HepG2 (cell line): ENCODE data around the gene LRRC10B. TPM values are rescaled to one million over a fixed set of nuclear protein-coding genes. Genes with fewer than 3 reads are reported as not detected.

ENCODE experiments used
- ATAC-seq: fragments of 200-7000 bp; cut with Tn5 transposase; 3 replicates; pipeline ENCODE4 v1.9.1; 2020; ENCODE audit warnings: mild to moderate bottlenecking, moderate library complexity
- BruUV-seq: library from RNA; stranded (reverse); fragments of 400-500 nt; replicated peaks from 2 replicates; lab custom pipeline; 2021; lab: Mats Ljungman, UMichigan
- CTCF ChIA-PET: fragments of 300-600 bp; formaldehyde crosslinking; extraction: SDS; loops from one replicate; lab custom pipeline; 2021; ENCODE audit warnings: low total read pairs, inconsistent platforms, low intra/inter-chr PET ratio; lab: Yijun Ruan, JAX
- POLR2A ChIA-PET: fragments of 350-600 bp; sonication (Branson Sonifier 250); formaldehyde crosslinking; loops from one replicate; lab custom pipeline; 2020; ENCODE audit warnings: antibody characterized with exemption, inconsistent platforms; lab: Yijun Ruan, JAX
- DNase-seq: peaks from one replicate; pipeline ENCODE4 v3.0.0-alpha.2; 2015; ENCODE audit warnings: low spot score
- FAIRE-seq: peaks from 3 replicates; lab custom pipeline; 2011; peaks lifted over from hg19 to GRCh38; lab: Jason Lieb, UNC
- H2AFZ ChIP-seq: one replicate; pipeline ENCODE4 v1.6.1; 2011; ENCODE audit warnings: low read length, inconsistent platforms
- H3K27ac ChIP-seq: fragments of 300-600 bp; 3 replicates; pipeline ENCODE4 v1.8.0; 2011; ENCODE audit warnings: mixed run types, mild to moderate bottlenecking, mixed read lengths, low read length, inconsistent platforms; ENCODE audit not compliant: insufficient read depth; ENCODE audit errors: extremely low read length
- H3K27me3 ChIP-seq, 2 experiments: fragments of 200-600 bp in 1 of 2; 2 replicates in 1 of 2; 3 replicates in 1 of 2; pipeline versions ENCODE4 v1.6.0 to v1.8.0; 2011; ENCODE audit warnings: low read length in 2 of 2, mild to moderate bottlenecking in 2 of 2, moderate library complexity in 2 of 2, inconsistent platforms in 1 of 2; ENCODE audit not compliant: insufficient read depth in 2 of 2, control insufficient read depth in 1 of 2
- H3K36me3 ChIP-seq, 2 experiments: fragments of 200-600 bp in 1 of 2; replicated peaks in 1 of 2; 2 replicates in 1 of 2; 3 replicates in 1 of 2; pipeline versions ENCODE4 v1.5.1 to v1.8.0; 2011; ENCODE audit warnings: low read length in 2 of 2, inconsistent platforms in 1 of 2; ENCODE audit not compliant: insufficient read depth in 2 of 2, control insufficient read depth in 1 of 2
- H3K4me1 ChIP-seq: 2 replicates; pipeline ENCODE4 v1.5.1; 2012; ENCODE audit warnings: low read length, inconsistent platforms; ENCODE audit not compliant: insufficient read depth
- H3K4me2 ChIP-seq: 2 replicates; pipeline ENCODE4 v1.6.0; 2011; ENCODE audit warnings: low read depth, low read length, inconsistent platforms
- H3K4me3 ChIP-seq, 3 experiments: fragments of 200-600 bp in 1 of 3; sonication (generic), shearing (Covaris generic) in 1 of 3; replicated peaks in 1 of 3; 2 replicates each; pipeline ENCODE4 v1.5.1; 2011 to 2016; ENCODE audit warnings: low read length in 3 of 3, inconsistent platforms in 2 of 3, low read depth in 2 of 3, mild to moderate bottlenecking in 2 of 3, control low read depth in 1 of 3, mixed read lengths in 1 of 3; ENCODE audit not compliant: insufficient read depth in 1 of 3
- H3K79me2 ChIP-seq: one replicate; pipeline ENCODE4 v1.6.1; 2011; ENCODE audit warnings: low read length, inconsistent platforms; ENCODE audit not compliant: insufficient read depth
- H3K9ac ChIP-seq: 2 replicates; pipeline ENCODE4 v1.6.0; 2011; ENCODE audit warnings: mild to moderate bottlenecking, low read depth, low read length, inconsistent platforms; ENCODE audit not compliant: insufficient read depth
- H3K9me3 ChIP-seq: 2 replicates; pipeline ENCODE4 v1.5.1; 2012; ENCODE audit warnings: mild to moderate bottlenecking, low read length
- H4K20me1 ChIP-seq: 2 replicates; pipeline ENCODE4 v1.6.0; 2011; ENCODE audit warnings: inconsistent platforms, mild to moderate bottlenecking, low read length, moderate library complexity; ENCODE audit not compliant: insufficient read depth
- ISL2 ChIP-seq: sonication (generic); formaldehyde crosslinking; IDR thresholded peaks from 2 replicates; pipeline ENCODE4 v1.5.0; 2020; ENCODE audit warnings: missing genetic modification reagents
- KLF11 ChIP-seq: IDR thresholded peaks from 2 replicates; pipeline ENCODE4 v1.6.1; 2016; ENCODE audit warnings: missing compliant biosample characterization
- SRSF4 ChIP-seq: fragments of 200-400 bp; formaldehyde crosslinking; IDR thresholded peaks from one replicate; pipeline ENCODE4 v1.6.1; 2018; ENCODE audit warnings: mild to moderate bottlenecking, low read depth, low read length, moderate library complexity; ENCODE audit not compliant: poor library complexity, severe bottlenecking
- TMF1 ChIP-seq: sonication (generic); formaldehyde crosslinking; IDR thresholded peaks from 2 replicates; pipeline ENCODE4 v1.8.1; 2022; ENCODE audit warnings: low read depth, missing genetic modification reagents
- ZNF33B ChIP-seq: sonication (generic); formaldehyde crosslinking; IDR thresholded peaks from 2 replicates; pipeline ENCODE4 v1.5.1; 2020; ENCODE audit warnings: mild to moderate bottlenecking, missing genetic modification reagents
- ZNF441 ChIP-seq: sonication (generic); formaldehyde crosslinking; IDR thresholded peaks from 2 replicates; pipeline ENCODE4 v1.7.0; 2021; ENCODE audit warnings: missing genetic modification reagents, borderline replicate concordance
- WGBS: methylation state at CpG from one replicate; pipeline ENCODE4 v1.1.6; 2017; ENCODE audit warnings: low lambda C conversion rate; 5-methylcytosine and 5-hydroxymethylcytosine counted together
- in situ Hi-C: cut with HindIII; loops from 2 replicates; pipeline ENCODE4 v1.10.0; 2017; ENCODE audit warnings: low pct_unique_long_range_greater_than_20kb; ENCODE audit not compliant: extremely low pct_ligation_motif_present
- intact Hi-C: fragments of 100-400 bp; cut with micrococcal nuclease; formaldehyde crosslinking; loops from one replicate; pipeline ENCODE4 v1.10.0; 2022; ENCODE audit not compliant: unreplicated experiment
- polyA plus RNA-seq, 8 experiments: library from polyadenylated mRNA; depleted of rRNA in 3 of 8; stranded (reverse) in 7 of 8; unstranded in 1 of 8; fragments of >200 nt; fragmentation: Illumina TruSeq in 4 of 8; extraction: Trizol in 4 of 8; gene quantifications; 2 replicates each; pipeline versions ENCODE4 v1.2.1 to v1.2.3, GENCODE V29; 2011 to 2016; ENCODE audit warnings: low read depth in 4 of 8, missing spikeins in 1 of 8, mixed read lengths in 1 of 8; ENCODE audit not compliant: insufficient read depth in 1 of 8
- total RNA-seq, 5 experiments: library from RNA; depleted of rRNA; stranded (reverse); fragments of >200 nt; fragmentation: Illumina TruSeq; extraction: Trizol; gene quantifications; 2 replicates each; pipeline ENCODE4 v1.2.3, GENCODE V29; 2016; ENCODE audit warnings: low read depth in 1 of 5
- TF ChIP-seq, protein P1 (sequence below), 2 experiments: IDR thresholded peaks; 2 replicates each; pipeline ENCODE4 v1.6.1; 2011 to 2012; ENCODE audit warnings: low read length in 2 of 2, borderline replicate concordance in 1 of 2, low read depth in 1 of 2, mild to moderate bottlenecking in 1 of 2, moderate library complexity in 1 of 2

Gene LRRC10B
- total and polyA plus RNA-seq, 2 of the 13 experiments (the other 11 are each of a cell fraction or from before 2014, with no cell fraction given) = not detected

DNA sequence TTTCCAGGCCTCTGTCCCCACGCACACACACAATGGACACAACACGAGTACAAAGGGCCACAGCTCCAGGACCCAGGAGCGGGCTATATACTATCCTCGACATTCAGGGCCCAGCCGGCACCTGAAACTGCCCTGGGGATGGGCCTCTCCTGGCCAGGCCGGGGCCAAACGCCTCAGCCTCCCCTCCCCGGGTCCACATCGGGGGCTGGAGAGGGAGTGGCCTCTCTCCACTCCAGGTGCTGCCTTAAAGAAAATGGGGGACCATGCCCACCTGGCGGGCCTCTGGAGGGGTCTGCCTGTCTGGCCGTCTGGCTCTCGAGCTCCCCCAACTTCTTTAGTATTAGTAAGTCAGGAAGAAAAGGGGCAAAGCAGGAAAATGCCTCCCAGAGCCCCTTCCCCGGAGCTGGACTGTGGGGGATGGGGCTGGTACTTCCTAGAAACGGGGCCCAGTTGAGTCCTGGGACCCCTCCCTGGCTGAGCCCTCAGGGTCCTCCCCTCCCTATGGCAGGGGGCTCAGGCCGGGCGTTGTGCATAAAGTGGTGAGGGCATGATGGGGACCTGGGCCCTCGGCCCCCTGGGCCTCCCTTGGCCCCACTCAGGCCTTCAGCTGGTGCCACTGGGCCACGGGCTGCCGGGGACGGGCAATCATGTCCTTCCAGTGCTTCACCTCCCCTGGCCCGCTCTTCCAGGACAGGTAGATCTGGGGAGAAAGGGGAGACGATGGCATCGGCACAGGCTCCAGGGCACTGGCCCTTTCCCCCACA lies 9.7 kb downstream of the LRRC10B start:
- H3K9ac ChIP-seq = no peak overlapping the region
- no peaks in the 10 kb centered on the region for H3K4me1 ChIP-seq
- BruUV-seq = no TSS peak
- POLR2A ChIA-PET = no interaction called here
- H3K4me3 ChIP-seq = no peak overlapping the region
- no peaks in the 10 kb centered on the region for H3K36me3 ChIP-seq
- TF ChIP-seq ZNF33B (CRISPR knock-in tag) = no peak
- TF ChIP-seq KLF11 (CRISPR knock-in tag) = no peak
- no peak for TF ChIP-seq ZNF441 (CRISPR knock-in tag)
- TF ChIP-seq, protein P1, sequence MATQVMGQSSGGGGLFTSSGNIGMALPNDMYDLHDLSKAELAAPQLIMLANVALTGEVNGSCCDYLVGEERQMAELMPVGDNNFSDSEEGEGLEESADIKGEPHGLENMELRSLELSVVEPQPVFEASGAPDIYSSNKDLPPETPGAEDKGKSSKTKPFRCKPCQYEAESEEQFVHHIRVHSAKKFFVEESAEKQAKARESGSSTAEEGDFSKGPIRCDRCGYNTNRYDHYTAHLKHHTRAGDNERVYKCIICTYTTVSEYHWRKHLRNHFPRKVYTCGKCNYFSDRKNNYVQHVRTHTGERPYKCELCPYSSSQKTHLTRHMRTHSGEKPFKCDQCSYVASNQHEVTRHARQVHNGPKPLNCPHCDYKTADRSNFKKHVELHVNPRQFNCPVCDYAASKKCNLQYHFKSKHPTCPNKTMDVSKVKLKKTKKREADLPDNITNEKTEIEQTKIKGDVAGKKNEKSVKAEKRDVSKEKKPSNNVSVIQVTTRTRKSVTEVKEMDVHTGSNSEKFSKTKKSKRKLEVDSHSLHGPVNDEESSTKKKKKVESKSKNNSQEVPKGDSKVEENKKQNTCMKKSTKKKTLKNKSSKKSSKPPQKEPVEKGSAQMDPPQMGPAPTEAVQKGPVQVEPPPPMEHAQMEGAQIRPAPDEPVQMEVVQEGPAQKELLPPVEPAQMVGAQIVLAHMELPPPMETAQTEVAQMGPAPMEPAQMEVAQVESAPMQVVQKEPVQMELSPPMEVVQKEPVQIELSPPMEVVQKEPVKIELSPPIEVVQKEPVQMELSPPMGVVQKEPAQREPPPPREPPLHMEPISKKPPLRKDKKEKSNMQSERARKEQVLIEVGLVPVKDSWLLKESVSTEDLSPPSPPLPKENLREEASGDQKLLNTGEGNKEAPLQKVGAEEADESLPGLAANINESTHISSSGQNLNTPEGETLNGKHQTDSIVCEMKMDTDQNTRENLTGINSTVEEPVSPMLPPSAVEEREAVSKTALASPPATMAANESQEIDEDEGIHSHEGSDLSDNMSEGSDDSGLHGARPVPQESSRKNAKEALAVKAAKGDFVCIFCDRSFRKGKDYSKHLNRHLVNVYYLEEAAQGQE (IDR thresholded peaks at IDR 0.05; ENCODE audit: borderline replicate concordance in 1 of 2, low read depth in 1 of 2, low read length in 2 of 2) = no peak
- no peak for TF ChIP-seq SRSF4
- no peak for TF ChIP-seq TMF1 (CRISPR knock-in tag)
- no peak for TF ChIP-seq ISL2 (CRISPR knock-in tag)
- no peak overlapping the region for H2AFZ ChIP-seq
- CTCF ChIA-PET = interaction anchor here (1.6 to 7.4 kb wide), 2 partner anchors 40 to 72 kb away, joined by 14 to 87 read pairs; no protein-coding TSS in a partner anchor
- H3K27ac ChIP-seq = no peak overlapping the region
- H3K79me2 ChIP-seq = no peaks in the 10 kb centered on the region
- no peak for DNase-seq
- intact Hi-C loops = no loop called here
- ATAC-seq = no peak
- no peak for FAIRE-seq
- H3K27me3 ChIP-seq = peaks cover 0 to 1% of the 10 kb centered on the region in 2 experiments; a peak in 1 of 5 replicates
- H4K20me1 ChIP-seq = no peaks in the 10 kb centered on the region
- no peaks in the 10 kb centered on the region for H3K9me3 ChIP-seq
- no peak overlapping the region for H3K4me2 ChIP-seq
- in situ Hi-C loops = loop anchor here (5.0 kb wide), 1 partner anchor 41 kb away; no protein-coding TSS in a partner anchor
- 55% methylated on average over 10 of the region's 23 CpGs for WGBS
